Measurements from ENCODE around the gene KIF5C.

The KIF5C gene

GRCh38 chr2:148888003-148888501, 13.0 kb downstream of the KIF5C start:
- DNase-seq, result no peak

DNA sequence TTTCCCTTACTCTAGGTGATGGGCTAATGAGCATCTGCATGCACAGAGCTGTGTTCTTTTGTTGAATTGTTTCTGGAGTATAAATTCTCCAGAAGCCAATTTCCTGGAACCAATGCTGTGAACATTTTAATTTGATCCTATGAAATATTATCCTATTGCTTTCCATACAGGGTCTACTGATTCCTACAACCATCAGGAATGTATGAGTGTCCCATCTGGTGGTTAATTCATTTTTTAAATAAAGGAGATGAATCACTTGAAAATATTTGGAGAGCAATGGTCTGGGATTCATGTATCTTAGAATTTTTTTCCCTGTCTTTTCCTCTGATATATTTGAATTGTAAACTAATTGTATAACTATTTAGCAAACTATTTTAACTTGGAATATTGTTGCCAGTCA, 14.0 kb downstream of the KIF5C start:
- no peak for DNase-seq

DNA sequence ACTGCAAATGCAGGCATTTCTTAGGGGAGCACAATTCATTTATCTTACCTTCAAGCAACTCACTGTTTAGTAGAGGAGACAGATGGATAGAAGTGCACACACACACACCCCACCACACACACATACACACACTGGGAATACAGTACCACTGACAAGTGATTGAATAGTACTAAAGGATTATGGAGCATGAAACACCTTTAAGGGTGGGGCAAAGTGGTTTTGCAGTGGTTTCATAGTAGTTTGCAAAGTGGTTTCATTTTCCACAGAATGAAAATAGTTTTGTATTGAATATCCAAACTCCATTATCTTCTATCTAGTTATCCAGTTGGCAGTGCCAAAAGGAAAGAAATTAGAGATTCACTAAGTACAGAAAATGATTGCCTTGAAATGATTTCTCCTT, 18.9 kb downstream of the KIF5C start:
- DNase-seq, result no peak

GRCh38 chr2:148896136-148896535, 21.1 kb downstream of the KIF5C start:
- no peak for DNase-seq

GRCh38 chr2:148899638-148900318, 24.8 kb downstream of the KIF5C start:
- DNase-seq, result no peak

DNA sequence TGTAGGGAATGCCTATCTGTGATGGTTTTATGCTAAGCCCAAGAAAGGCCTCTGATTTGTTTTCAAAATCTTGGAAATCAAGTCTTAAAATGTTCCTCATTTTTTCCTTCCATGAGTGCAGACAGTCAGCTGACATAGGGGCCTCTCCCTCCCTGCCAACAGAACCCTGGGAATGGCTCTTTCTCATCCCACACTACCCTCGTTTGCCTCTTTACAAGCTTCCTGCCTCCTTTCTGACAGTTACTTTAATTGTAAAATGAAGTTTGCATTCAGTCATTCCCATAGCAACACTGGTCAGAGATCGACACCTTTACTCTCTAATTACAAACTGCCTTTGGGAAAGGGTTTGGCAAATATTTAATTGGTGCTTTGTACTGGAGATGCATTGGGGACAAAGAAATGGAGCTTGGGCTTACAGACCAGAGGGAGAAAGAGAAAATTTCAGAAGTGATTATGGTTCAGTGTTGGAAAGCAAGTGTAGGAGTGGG, 25.4 kb downstream of the KIF5C start:
- no peak for DNase-seq

GRCh38 chr2:148901142-148901541, 26.1 kb downstream of the KIF5C start:
- no peak for DNase-seq

GRCh38 chr2:148902798-148903197, 27.8 kb downstream of the KIF5C start:
- no peak for DNase-seq

DNA sequence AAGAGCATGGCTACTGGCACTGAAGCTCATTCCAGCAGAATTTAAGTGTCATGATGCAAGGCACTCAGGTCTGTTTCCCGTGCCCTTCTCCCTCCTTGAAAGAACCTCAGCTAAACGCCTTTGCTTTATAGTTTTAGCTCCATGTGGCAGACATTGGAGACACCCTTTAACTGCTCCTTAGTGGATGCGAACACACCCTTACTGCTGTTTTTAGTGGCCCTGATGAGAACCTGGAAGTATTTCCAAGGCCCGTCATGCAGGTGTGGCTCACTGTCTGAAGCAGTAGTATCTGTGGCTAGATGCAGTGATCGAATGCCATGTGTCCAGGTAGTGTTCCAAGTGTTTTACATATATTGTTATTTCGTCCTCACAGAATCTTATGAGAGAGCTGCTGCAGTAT, 28.3 kb downstream of the KIF5C start:
- no peak for DNase-seq

GRCh38 chr2:148903979-148904378, 29.0 kb downstream of the KIF5C start:
- DNase-seq, result no peak

DNA sequence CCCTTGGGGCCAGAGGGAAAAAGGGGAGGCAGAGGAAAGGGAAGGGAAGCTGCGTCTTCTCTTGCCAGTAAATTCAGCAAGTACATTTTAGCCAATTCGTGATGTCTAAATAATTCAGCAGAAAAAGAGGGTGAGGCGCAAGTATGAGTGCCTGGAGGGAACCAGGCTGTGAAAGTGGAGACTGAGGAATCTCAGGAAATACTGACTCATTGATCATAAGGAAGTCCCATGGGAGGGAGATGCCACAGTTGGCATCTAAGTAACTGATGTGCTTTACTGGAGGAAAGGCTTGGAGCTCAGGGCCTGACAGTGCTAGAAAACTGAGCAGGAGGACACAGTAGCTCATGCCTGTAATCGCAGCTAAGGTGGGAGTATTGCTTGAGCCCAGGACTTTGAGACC, 31.1 kb downstream of the KIF5C start:
- no peak for DNase-seq

DNA sequence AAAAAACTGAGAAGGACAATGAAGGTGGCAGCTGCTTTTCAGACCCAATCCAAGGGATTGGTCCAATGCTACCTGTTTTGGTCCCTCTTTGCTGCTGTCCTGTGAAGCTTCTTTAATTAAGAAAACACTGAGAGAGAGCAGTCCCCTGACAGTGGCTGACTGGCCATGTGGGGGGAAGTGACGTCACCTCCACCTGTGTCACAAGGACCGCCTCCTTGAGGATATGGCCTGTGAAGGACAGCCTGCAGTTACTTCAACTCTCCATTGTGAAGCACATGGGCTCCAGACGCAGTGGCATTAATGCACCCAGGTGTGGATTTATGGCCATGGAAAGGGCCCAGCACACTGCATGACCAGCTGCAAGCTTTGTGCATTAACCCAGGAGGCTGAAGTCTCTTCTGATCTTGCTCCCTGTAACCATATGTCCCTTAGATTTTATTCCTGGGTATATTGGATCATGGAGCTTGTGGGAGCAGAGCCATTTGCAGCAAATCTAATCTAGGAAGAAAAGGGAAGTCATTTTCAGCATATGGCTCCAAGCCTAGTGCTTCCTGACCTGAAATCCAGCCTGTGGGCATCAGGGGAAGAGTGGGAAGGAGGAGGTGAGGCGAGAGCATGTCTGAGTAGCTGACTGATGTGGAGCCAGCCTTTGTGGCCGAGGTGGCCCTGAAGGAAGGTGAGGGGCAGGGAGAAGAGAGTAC, 32.2 kb downstream of the KIF5C start:
- no peak for DNase-seq

DNA sequence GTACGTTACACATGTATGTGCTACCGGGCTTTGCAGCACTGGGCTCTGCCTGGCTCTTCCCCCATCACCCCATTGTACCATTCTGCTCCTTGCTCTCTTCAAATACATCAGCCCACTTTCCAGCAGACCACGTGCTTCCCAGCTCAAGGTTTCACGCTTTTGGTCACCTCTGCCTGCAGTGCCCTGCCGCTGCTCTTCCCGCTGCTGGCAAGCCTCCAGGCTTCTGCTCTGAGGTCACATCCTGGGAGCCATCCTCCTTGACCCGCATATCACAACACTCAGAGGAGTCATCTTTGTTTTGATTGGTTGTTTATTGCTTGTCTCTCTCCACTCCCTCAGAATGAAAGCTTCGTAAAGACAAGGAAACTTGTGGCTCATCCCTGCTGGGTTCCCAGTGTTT, 34.1 kb downstream of the KIF5C start:
- no peak for DNase-seq

GRCh38 chr2:148913061-148913460, 38.0 kb downstream of the KIF5C start:
- DNase-seq, result no peak

- DNase-seq, result no peak
Observed at GRCh38 chr2:148913492-148913891, 38.5 kb downstream of the KIF5C start.

DNA sequence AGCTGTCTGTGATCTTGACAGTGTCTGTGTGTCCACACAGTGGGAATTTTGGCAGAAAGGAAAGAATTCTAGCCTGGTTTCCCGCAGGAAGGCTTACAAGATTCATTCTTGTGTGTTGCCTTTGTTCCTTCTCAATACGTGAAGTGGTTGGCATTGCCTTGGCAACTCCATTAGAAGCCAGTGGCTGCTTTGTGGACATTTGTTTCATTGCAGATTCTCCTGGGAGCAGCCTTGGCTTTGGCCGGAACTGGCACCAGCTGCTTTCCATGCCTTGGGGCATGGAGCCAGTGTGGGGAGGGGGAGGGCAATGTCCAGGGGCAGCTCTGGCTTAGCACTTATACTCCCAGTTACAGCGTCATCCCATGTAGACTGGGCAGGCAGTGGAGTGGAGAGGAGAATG, 39.4 kb downstream of the KIF5C start:
- DNase-seq, result no peak

- no peak for DNase-seq
Observed at GRCh38 chr2:148917431-148917830, 42.4 kb downstream of the KIF5C start.

- DNase-seq, result no peak
Observed at GRCh38 chr2:148918554-148918953, 43.5 kb downstream of the KIF5C start.

- no peak for DNase-seq
Observed at GRCh38 chr2:148920559-148920958, 45.5 kb downstream of the KIF5C start.

GRCh38 chr2:148922062-148922461, 47.0 kb downstream of the KIF5C start:
- no peak for DNase-seq

DNA sequence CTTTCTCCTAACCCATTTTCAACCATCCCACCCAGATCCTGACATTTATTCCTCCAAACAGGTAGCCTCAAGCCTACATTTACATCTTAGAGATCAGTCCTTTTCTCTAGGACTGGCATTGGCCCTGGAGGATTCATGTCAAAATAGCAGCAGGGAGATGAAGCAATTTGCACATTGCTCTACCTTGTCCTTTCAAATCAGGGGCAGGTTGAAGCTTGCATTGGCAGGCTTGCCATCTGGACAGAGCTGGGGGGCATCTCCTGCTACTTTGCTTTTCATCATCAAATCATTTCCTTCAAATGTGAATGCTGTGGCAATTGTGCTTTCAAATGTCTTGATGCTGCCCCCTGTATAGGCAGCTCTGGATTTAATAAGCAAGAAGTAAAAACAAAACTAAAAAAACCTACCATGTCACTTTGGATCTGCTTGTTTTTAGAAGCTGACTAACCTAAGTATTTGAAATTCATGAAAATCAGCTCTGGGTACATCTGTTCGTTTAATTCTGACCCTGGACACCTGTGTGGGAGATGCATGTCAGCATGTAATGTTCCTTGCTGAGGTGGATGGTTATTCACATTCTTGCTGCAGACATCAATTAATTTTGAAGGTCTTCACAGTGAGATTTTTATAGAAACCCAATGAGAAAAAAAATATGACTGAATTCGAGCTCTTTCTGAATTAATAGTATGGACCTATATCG, 47.9 kb downstream of the KIF5C start:
- no peak for DNase-seq

- no peak for DNase-seq
Observed at GRCh38 chr2:148924514-148925178, 49.6 kb downstream of the KIF5C start.

DNA sequence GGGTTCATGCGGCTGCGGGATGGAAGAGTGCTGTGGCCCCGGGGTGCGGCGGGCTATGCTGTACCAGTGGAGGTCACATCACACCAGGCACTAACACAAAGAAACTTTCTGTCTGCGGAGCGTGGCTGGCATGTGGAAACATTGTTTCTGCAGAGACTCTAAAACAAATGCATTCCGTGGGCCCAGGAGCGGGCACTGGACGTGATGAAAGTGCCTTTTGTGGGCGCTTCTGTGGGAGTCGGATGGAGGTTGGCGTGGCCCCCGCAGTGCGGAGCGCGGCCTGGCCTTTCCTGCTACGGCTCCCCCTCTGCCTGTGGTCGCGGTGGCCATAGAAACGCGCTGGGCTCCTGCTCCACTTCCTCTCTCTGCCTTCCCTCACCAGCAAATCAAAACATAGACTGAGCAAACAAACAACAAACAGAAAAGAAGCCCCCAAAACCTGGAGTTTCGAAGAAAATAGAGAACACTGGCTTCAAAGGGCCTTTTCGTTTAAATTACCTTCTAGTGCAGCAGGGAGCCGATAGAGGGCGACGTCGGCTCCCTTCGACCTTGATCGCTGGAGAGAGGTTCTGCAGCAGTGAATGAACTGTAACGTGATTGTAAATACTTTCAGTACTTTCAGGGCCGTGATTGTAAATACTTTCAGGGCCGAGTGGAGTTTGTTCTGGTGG, 51.4 kb downstream of the KIF5C start:
- DNase-seq, result no peak

Measured in left hindlimb (tissue), 1 donor.